Epithelial cell of prostate (primary cell): ENCODE data around the gene R3HDM2.
"Not testable (repeated sequence)": the region's sequence is repeated elsewhere in the genome, so short reads cannot be mapped to it uniquely, and the experiment has no call there.

Source experiments
- DNase-seq: peaks from one replicate; pipeline ENCODE4 v3.0.0-alpha.2; 2011; ENCODE audit warnings: low read depth, low spot score
- H3K27ac ChIP-seq: fragments of 450-650 bp; 2 replicates; pipeline ENCODE4 v1.5.1; 2017; ENCODE audit warnings: mild to moderate bottlenecking

The R3HDM2 gene

GRCh38 chr12:57280211-57281062 is 150.4 kb downstream of the R3HDM2 start:
- peak overlapping the region; percentile 72 for H3K27ac ChIP-seq
- DNase-seq: peak; percentile 79

- no peak for DNase-seq
- H3K27ac ChIP-seq: no peak overlapping the region
Observed at GRCh38 chr12:57278465-57279381, 152.1 kb downstream of the R3HDM2 start.

GRCh38 chr12:57276935-57277563 is 153.8 kb downstream of the R3HDM2 start:
- H3K27ac ChIP-seq: no peak overlapping the region
- DNase-seq: no peak

DNA sequence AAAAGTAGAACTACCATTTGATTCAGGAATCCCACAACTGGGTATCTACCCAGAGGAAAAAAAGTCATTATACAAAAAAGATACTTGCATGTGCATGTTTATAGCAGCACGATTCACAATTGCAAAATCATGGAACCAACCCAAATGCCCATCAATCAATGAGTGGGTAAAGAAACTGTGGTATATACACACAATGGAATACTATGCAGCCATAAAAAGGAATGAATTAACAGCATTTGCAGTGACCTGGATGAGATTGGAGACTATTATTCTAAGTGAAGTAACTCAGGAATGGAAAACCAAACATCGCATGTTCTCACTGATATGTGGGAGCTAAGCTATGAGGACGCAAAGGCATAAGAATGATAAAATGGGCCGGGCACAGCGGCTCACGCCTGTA is 154.6 kb downstream of the R3HDM2 start:
- not testable (repeated sequence) for H3K27ac ChIP-seq, DNase-seq

GRCh38 chr12:57273516-57273915 is 157.3 kb downstream of the R3HDM2 start:
- no peak overlapping the region for H3K27ac ChIP-seq
- DNase-seq: no peak

- no peak overlapping the region for H3K27ac ChIP-seq
- DNase-seq: no peak
Observed at GRCh38 chr12:57272337-57273151, 158.3 kb downstream of the R3HDM2 start.

DNA sequence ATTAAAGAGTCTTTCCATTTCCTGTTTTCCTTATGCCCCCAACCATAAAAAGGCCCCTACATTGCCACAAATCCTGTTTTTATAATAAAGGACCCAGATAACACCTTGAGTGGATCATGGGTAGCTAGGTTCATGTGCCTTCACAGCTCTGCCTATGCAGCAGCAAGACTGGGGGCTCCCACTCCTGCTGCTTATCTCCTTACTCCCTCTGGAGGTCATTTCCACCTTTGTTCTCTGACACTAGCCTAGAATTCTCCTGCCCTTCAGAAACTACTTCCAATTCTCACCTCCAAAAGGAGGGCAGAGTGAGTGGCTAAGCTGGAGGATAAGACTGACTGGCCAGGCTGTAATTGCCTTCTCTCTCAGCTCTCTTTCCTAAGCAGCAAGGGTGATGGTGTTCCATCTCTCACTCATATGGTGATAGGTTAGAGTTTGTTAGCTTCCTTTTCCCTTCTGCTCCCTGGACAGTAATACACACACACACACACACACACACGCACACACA is 159.8 kb downstream of the R3HDM2 start:
- H3K27ac ChIP-seq: no peak overlapping the region
- DNase-seq: no peak

- H3K27ac ChIP-seq: peak overlapping the region; percentile 18
- no peak for DNase-seq
Observed at GRCh38 chr12:57268264-57268663, 162.6 kb downstream of the R3HDM2 start.

GRCh38 chr12:57266681-57267080 is 164.2 kb downstream of the R3HDM2 start:
- DNase-seq: no peak
- H3K27ac ChIP-seq: no peak overlapping the region

DNA sequence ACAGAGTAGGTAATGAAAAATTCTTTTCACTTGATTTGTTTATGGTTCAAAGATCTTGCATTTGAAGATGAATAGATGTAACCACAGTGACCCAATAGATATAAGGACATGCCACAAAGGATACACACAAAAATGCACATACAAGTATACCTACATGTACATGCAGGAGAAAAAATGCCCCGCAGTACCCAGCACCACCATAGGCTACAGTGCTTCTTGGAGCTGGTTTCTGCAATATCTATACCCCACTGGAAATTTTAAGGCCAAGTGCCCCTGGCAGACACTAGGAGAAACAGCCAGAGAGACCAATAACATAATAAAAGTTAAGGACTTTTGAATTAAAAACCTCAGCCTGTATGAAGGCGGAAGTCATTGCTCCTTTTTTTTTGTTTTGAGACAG is 167.7 kb downstream of the R3HDM2 start:
- no peak overlapping the region for H3K27ac ChIP-seq
- DNase-seq: no peak

- DNase-seq: no peak
Observed at GRCh38 chr12:57262126-57262822, 168.6 kb downstream of the R3HDM2 start.

DNA sequence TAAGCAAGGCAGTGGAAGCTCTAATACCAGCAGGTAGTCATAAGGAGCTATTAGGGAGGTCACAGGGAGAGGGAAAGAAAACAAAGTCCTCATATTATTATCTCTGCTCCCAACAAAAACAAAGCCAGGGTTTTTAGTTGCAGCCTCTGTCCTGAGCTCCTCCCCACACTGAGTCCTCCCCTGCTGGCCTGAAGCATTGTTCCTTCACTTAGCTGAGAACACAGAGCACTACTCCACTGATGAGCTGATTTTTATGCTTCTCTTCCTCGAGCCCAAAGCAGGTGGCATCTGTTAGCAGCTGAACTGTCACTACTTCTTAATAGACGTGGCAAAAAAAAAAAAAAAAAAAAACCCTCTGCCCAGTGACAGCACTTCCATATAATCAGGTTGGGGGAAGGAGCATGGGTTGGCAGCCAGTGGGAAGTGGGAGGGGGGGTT is 169.4 kb downstream of the R3HDM2 start:
- DNase-seq: no peak
- H3K27ac ChIP-seq: no peak overlapping the region

More at GRCh38 chr12:57262126-57262822, 168.6 kb downstream of the R3HDM2 start:
- H3K27ac ChIP-seq: no peak overlapping the region

- H3K27ac ChIP-seq: no peak overlapping the region
- DNase-seq: no peak
Observed at GRCh38 chr12:57260366-57260765, 170.5 kb downstream of the R3HDM2 start.

DNA sequence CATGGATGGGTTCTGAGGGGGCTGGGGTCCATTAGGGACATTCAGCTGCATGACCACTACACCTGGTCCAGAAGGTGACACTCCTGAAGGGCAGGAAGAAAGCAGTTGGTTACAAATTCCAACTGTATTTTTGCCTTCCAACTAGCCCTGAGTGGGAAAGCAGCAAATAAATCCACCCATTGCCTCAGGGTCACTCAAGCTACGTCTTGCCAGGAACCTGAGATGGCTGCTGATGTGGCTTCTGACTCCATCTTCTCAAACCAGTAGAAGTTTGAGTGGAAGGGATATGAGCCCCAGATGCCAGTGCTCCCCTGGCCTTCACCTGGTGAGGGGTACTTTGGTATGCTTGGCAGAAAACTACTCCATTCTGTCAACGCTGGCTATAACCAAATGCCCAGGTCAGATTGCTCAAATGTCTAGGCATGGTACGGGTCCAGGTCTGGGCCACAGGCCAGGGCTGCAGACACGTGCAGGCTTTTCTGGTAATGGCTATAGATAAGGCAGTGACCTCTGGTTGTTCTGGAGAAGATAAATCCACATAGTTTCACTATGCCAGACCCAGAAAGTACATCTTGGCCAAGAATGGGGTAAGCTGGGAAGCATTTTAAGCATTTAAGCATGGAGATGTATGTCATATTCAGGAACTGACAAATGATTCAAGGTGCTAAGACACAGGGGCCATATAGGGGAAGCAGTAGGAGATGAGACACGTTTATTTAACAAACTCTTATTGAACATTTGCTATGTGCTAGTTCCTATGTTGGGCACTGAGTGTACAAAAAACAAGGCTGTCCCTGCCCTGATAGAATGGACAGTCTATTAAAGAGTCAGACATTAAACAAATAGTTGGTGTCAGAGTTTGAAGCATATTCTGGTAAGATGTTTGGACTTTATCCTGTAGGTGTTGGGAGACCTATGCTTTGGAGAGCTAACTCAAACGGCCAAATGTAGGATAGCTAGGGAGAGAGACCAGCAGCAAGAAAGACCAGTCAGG is 171.6 kb downstream of the R3HDM2 start:
- DNase-seq: no peak
- no peak overlapping the region for H3K27ac ChIP-seq

DNA sequence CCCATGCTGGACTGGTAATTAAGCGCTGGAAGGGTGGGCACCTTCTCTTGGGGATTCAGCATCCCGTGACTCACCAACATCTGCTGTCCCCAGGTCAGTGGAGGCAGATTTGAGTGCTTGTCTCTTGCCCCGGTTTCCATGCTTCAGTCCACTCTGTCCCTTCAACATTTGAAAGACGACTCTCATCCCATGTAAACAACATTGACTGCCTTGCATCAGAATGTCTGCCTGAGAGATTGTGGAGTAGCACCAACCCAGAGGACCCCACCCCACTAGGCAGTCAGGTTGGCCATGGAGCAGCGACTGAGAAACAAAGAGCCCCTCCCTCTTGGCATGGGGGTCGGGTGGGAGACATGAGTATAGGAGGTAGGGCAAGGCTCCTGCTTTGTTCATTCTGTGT is 174.9 kb downstream of the R3HDM2 start:
- DNase-seq: no peak
- no peak overlapping the region for H3K27ac ChIP-seq

- H3K27ac ChIP-seq: no peak overlapping the region
- DNase-seq: no peak
Observed at GRCh38 chr12:57254506-57255280, 176.2 kb downstream of the R3HDM2 start.

DNA sequence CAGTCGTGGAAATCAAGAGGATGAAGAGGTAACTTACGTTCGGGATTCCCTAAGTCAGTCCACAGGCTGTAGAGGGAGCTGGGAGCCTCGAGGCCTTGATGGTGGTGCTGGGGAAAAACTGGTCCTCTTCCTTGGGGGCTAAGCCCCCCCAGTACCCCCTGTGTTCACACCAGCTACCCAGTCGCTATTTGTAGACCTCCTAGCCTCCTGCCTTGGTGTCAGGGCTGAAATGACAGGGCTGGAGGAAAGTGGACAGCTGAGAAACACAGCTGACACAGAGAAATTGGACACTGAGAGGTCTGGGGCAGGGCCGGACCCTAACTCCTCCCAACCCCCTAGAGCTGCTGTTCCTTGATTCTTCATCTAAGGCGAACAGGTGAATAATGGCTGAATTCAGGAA is 179.9 kb downstream of the R3HDM2 start, which contains the start of gene STAC3:
Gene STAC3, minus strand, starts transcription at position 232 of the 400 bp plus-strand sequence. CDS start 1,551 bp downstream, outside the sequence.
- no peak for DNase-seq
- H3K27ac ChIP-seq: no peak within 1 kb of the TSS
